Adrenal gland (tissue), 12 donors: ENCODE measurements around the gene IYD. TPM values are rescaled to one million over a fixed set of nuclear protein-coding genes. Genes with fewer than 3 reads are reported as not detected.

Source experiments
- DNase-seq, 7 donors: peaks; one replicate each; pipeline ENCODE4 v3.0.0-alpha.2; 2019 to 2020
- H3K27ac ChIP-seq, 5 donors: fragments of 200-600 bp; sonication (generic) in 4 of 5; 1 replicate in 3 of 5; 2 replicates in 2 of 5; pipeline versions ENCODE4 v1.5.1 to v1.8.0; 2016 to 2020; ENCODE audit warnings: mild to moderate bottlenecking in 1 of 5
- H3K27me3 ChIP-seq: fragments of 200-600 bp; 2 replicates; pipeline ENCODE4 v1.8.0; 2021
- H3K36me3 ChIP-seq, 2 donors: fragments of 200-600 bp; replicated peaks in 1 of 2; 1 replicate in 1 of 2; 2 replicates in 1 of 2; pipeline versions ENCODE4 v1.5.1 to v1.8.0; 2018 to 2022
- H3K4me1 ChIP-seq, 2 donors: fragments of 200-600 bp; replicated peaks in 1 of 2; 1 replicate in 1 of 2; 2 replicates in 1 of 2; pipeline versions ENCODE4 v1.5.1 to v1.8.0; 2018 to 2021
- H3K4me3 ChIP-seq, 4 donors: fragments of 200-600 bp; sonication (generic) in 3 of 4; one replicate each; pipeline ENCODE4 v1.5.1; 2016 to 2018
- H3K9me3 ChIP-seq, 3 donors: fragments of 200-600 bp; sonication (generic) in 1 of 3; replicated peaks in 1 of 3; 1 replicate in 2 of 3; 2 replicates in 1 of 3; pipeline versions ENCODE4 v1.5.1 to v1.8.0; 2016 to 2021
- CTCF ChIP-seq, 6 experiments: fragments of 450-650 bp in 4 of 6; fragments of 200-600 bp in 2 of 6; sonication (generic) in 1 of 6; IDR thresholded peaks; 1 replicate in 5 of 6; 2 replicates in 1 of 6; pipeline versions ENCODE4 v1.5.1 to v1.8.0; 2016 to 2021; ENCODE audit warnings: antibody characterized with exemption in 6 of 6, mild to moderate bottlenecking in 2 of 6, moderate library complexity in 1 of 6
- POLR2A ChIP-seq, 2 donors: fragments of 450-650 bp; IDR thresholded peaks; one replicate each; pipeline ENCODE4 v1.6.1; 2017; ENCODE audit warnings: antibody characterized with exemption in 2 of 2, mild to moderate bottlenecking in 2 of 2, moderate library complexity in 1 of 2
- WGBS, 4 donors: extraction: QIAGEN DNeasy Blood & Tissue Kit in 2 of 4; methylation state at CpG; one replicate each; pipeline versions ENCODE4 v1.1.5 to v1.1.7; 2013 to 2017; 5-methylcytosine and 5-hydroxymethylcytosine counted together
- intact Hi-C, 2 donors: fragments of 100-400 bp; cut with DNase I; formaldehyde crosslinking; loops; one replicate each; pipeline versions ENCODE4 v1.14.1 to v1.15.0; 2022 to 2023
- polyA plus RNA-seq, 3 donors: library from polyadenylated mRNA; stranded (reverse); fragments of 200-250 nt in 2 of 3; fragments of 350-450 nt in 1 of 3; fragmentation: Illumina TruSeq in 1 of 3; extraction: RNeasy Lipid Tissue Mini Kit (QIAGEN cat#74804) in 1 of 3; gene quantifications; one replicate each; pipeline ENCODE4 v1.2.3, GENCODE V29; 2013 to 2014
- total RNA-seq, 9 donors: library from RNA; depleted of rRNA in 4 of 9; stranded (reverse); fragments of >200 nt in 4 of 9; fragments of 120-200 nt in 1 of 9; fragmentation: NEBNext Ultra II Directional in 1 of 9; extraction: Animal tissue kit (Norgen Biotek cat#: 25700) in 1 of 9; gene quantifications; one replicate each; pipeline versions ENCODE4 v1.1.0 to v1.2.4, GENCODE V29; 2013 to 2023
- donor health status: healthy with polysubstance abuse.
- donor health status: Bipolar disorder and iron deficiency.
- donor health status: DM: yes; HTN: yes; CAD: no.
- donor health status: DM: no; HTN: no; CAD: no.
- donor health status: DM: no; HTN: no; CAD: no.
- donor health status: DM: yes; HTN: yes; CAD: no.

The IYD gene
- total and polyA plus RNA-seq, 12 donors = 0.04 to 0.95 TPM; not detected in 10

- DNase-seq = peak; percentile 41 to 78 (median 55)
- TF ChIP-seq CTCF (IDR thresholded peaks at IDR 0.05) (peak; percentile 63 to 84 (median 78)), POLR2A (IDR thresholded peaks at IDR 0.05) (no peak)
- Histone ChIP-seq H3K36me3 (no peaks in the 10 kb centered on the region), H3K27me3 (no peaks in the 10 kb centered on the region), H3K27ac (no peak overlapping the region), H3K4me1 (no peaks in the 10 kb centered on the region), H3K9me3 (no peaks in the 10 kb centered on the region), H3K4me3 (no peak overlapping the region)
- intact Hi-C loops = loop anchor here (5.0 kb wide), 1 partner anchor 253 kb away; no protein-coding TSS in a partner anchor
- WGBS, 4 donors = 52 to 61% (median 56%) methylated on average over 7 of the region's 7 CpGs
These were observed 33.7 kb upstream of the IYD start for GRCh38 chr6:150334790-150335783.

- Histone ChIP-seq H3K27me3 (no peaks in the 10 kb centered on the region), H3K4me3 (no peak overlapping the region), H3K4me1 (no peaks in the 10 kb centered on the region), H3K27ac (no peak overlapping the region), H3K9me3 (no peaks in the 10 kb centered on the region), H3K36me3 (no peaks in the 10 kb centered on the region)
- DNase-seq = peak in 1 of 7 donors; percentile 6
- intact Hi-C loops = no loop called here
- no peak for TF ChIP-seq POLR2A (IDR thresholded peaks at IDR 0.05)
- no peak for TF ChIP-seq CTCF (IDR thresholded peaks at IDR 0.05)
- 52 to 62% (median 56%) methylated on average over 4 of the region's 4 CpGs for WGBS, 4 donors
These were observed 32.5 kb upstream of the IYD start for GRCh38 chr6:150336299-150336698.

- TF ChIP-seq CTCF (IDR thresholded peaks at IDR 0.05) (no peak), POLR2A (IDR thresholded peaks at IDR 0.05) (no peak)
- H3K36me3 ChIP-seq = no peaks in the 10 kb centered on the region
- H3K27me3 ChIP-seq = no peaks in the 10 kb centered on the region
- H3K4me1 ChIP-seq = no peaks in the 10 kb centered on the region
- 60 to 76% (median 69%) methylated on average over 2 of the region's 2 CpGs for WGBS, 4 donors
- no peak overlapping the region for H3K27ac ChIP-seq
- intact Hi-C loops = no loop called here
- no peaks in the 10 kb centered on the region for H3K9me3 ChIP-seq
- H3K4me3 ChIP-seq = no peak overlapping the region
- no peak for DNase-seq
These were observed 32.1 kb upstream of the IYD start for GRCh38 chr6:150336708-150337107.

DNA sequence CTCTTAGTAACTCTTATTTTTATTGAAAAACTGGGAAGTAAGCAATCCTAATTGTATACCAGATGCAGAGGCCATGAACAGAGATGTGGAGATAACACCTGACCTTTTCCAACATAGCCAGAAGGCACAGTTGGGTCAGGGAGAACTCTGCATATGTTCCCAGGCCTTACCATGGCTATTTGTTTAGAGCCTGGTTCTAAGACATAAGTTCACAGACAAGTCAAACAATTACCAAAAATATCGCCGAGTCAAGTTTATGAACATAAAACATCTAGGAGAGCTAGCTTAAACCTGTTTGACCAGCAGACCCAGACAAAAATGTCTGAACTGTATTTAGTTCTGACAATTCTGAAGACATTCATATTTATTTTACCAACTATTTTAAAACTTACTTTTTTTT, 26.7 kb upstream of the IYD start:
- Histone ChIP-seq H3K4me1 (no peaks in the 10 kb centered on the region), H3K4me3 (no peak overlapping the region), H3K36me3 (no peaks in the 10 kb centered on the region), H3K9me3 (no peaks in the 10 kb centered on the region), H3K27me3 (no peaks in the 10 kb centered on the region), H3K27ac (no peak overlapping the region)
- 86 to 90% (median 90%) methylated on average over 2 of the region's 2 CpGs for WGBS, 4 donors
- no peak for DNase-seq
- intact Hi-C loops = no loop called here
- TF ChIP-seq POLR2A (IDR thresholded peaks at IDR 0.05) (no peak), CTCF (IDR thresholded peaks at IDR 0.05) (no peak)
